LNCAP (cell line): ENCODE results near the gene PLA2G2A.

ENCODE experiments used
- CTCF ChIP-seq: fragments of 450-650 bp; IDR thresholded peaks from 2 replicates; pipeline ENCODE4 v1.5.1; 2017; ENCODE audit warnings: mild to moderate bottlenecking

Gene PLA2G2A

GRCh38 chr1:19990689-19991088, 11.3 kb upstream of the PLA2G2A start:
- no peak for TF ChIP-seq CTCF

- TF ChIP-seq CTCF: no peak
These were observed 9.0 kb upstream of the PLA2G2A start for GRCh38 chr1:19988267-19989006.

GRCh38 chr1:19987719-19988118, 8.3 kb upstream of the PLA2G2A start:
- no peak for TF ChIP-seq CTCF

GRCh38 chr1:19981507-19982312, 2.3 kb upstream of the PLA2G2A start:
- TF ChIP-seq CTCF: no peak

GRCh38 chr1:19981170-19981506, 1.7 kb upstream of the PLA2G2A start:
- no peak for TF ChIP-seq CTCF

- TF ChIP-seq CTCF: no peak
These were observed 896 bp upstream of the PLA2G2A start for GRCh38 chr1:19980314-19980713.

- TF ChIP-seq CTCF: no peak
These were observed 1.3 kb downstream of the PLA2G2A start for GRCh38 chr1:19978143-19978542.
